H1 (cell line): ENCODE measurements around the gene LTBP3. TPM values are rescaled to one million over a fixed set of nuclear protein-coding genes. Genes with fewer than 3 reads are reported as not detected.

ENCODE experiments used
- EZH2 ChIP-seq: fragments of 200-600 bp; sonication (generic); IDR thresholded peaks from 2 replicates; pipeline ENCODE4 v1.7.1; 2012; ENCODE audit warnings: low read depth, mild to moderate bottlenecking, moderate library complexity, low read length, inconsistent platforms; ENCODE audit not compliant: severe bottlenecking
- SIN3A ChIP-seq, 2 experiments: IDR thresholded peaks in 1 of 2; conservative IDR thresholded peaks in 1 of 2; 2 replicates each; pipeline ENCODE4 v1.6.1; 2011 to 2012; ENCODE audit warnings: low read length in 2 of 2, improper control_type of control experiment in 1 of 2, low read depth in 1 of 2, mild to moderate bottlenecking in 1 of 2
- TAF7 ChIP-seq: optimal IDR thresholded peaks from 2 replicates; pipeline ENCODE3; 2011; ENCODE audit warnings: low read depth, mild to moderate bottlenecking, inconsistent platforms, low read length, moderate library complexity, borderline replicate concordance
- polyA plus RNA-seq, 7 experiments: library from polyadenylated mRNA; depleted of rRNA in 3 of 7; stranded (reverse) in 5 of 7; unstranded in 2 of 7; fragments of >200 nt in 5 of 7; fragments of 200-250 nt in 2 of 7; gene quantifications; 1 replicate in 5 of 7; 2 replicates in 1 of 7; 4 replicates in 1 of 7; pipeline versions ENCODE4 v1.2.1 to v1.2.3, GENCODE V29; 2011 to 2013; ENCODE audit warnings: missing spikeins in 2 of 7, mixed read lengths in 2 of 7
- total RNA-seq: library from RNA; stranded (reverse); fragmentation: NEBNext Ultra II Directional; extraction: Animal tissue kit (Norgen Biotek cat#: 25700); gene quantifications from 2 replicates; pipeline ENCODE4 v1.2.1, GENCODE V29; 2021

The LTBP3 gene
- total and polyA plus RNA-seq, 2 of the 8 experiments (the other 6 are each of a cell fraction or from before 2014, with no cell fraction given): 12.8 to 17.8 TPM

- 0 out of 4 replicates have a peak, but pooled peaks of 1 of the 2 experiments have one; percentile 16 for TF ChIP-seq SIN3A (conservative IDR thresholded peaks at IDR 0.05 in 1 of 2, IDR thresholded peaks at IDR 0.05 in 1 of 2; ENCODE audit: low read depth in 1 of 2, low read length in 2 of 2)
- TF ChIP-seq EZH2: no peak
- peak; percentile 86 for TF ChIP-seq TAF7
Observed at GRCh38 chr11:65502555-65503367, 55.4 kb downstream of the LTBP3 start (continued).
